T-helper 1 cell treated with Interleukin-12 subunit alpha and Interleukin-12 subunit beta and Interleukin-4 antibody, amounts not matched to agents 30 ng/mL and 1 ng/mL, for 36 hours (primary cell): ENCODE data around the gene SMURF1. TPM values are rescaled to one million over a fixed set of nuclear protein-coding genes. Genes with fewer than 3 reads are reported as not detected.
"Not testable (repeated sequence)": the region's sequence is repeated elsewhere in the genome, so short reads cannot be mapped to it uniquely, and the experiment has no call there.

Source experiments
- intact Hi-C: fragments of 100-400 bp; cut with micrococcal nuclease; formaldehyde crosslinking; loops from one replicate; pipeline ENCODE4 v1.15.1; 2024
- total RNA-seq: library from RNA; stranded (reverse); gene quantifications from 2 replicates; pipeline ENCODE4 v1.2.3, GENCODE V29; 2022

Gene SMURF1
- total RNA-seq, 1 donor from 2014 or later, result 18.9 TPM

GRCh38 chr7:99122762-99123161 lies 21.1 kb downstream of the SMURF1 start:
- intact Hi-C loops, result no loop called here

DNA sequence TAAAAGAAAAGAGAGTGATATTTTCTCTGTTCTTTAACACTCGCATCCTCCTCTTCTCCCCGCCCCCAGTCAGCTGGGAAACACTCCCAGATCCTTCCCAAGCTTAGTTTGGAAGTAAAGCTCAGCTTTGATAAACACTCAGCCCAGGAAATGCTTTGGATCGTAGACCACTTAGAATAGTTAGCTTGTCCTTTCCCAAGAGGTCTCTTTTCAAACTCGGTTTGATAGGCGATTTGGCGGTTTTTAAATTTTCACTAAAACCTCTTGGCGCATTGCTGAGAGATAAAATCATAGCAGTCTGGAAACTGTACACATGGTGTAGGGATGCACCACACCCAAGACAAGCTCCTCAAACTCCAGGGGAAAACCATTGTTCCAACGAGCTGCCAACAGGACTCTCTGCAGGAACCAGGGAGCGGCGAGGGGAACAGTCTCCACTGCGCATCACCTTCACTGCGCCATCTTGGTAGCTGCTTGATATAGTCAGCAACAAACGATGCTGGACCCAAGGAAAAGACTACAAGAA lies 22.3 kb downstream of the SMURF1 start:
- intact Hi-C loops, result no loop called here

- intact Hi-C loops, result no loop called here
These were observed 23.0 kb downstream of the SMURF1 start for GRCh38 chr7:99120916-99121315.

DNA sequence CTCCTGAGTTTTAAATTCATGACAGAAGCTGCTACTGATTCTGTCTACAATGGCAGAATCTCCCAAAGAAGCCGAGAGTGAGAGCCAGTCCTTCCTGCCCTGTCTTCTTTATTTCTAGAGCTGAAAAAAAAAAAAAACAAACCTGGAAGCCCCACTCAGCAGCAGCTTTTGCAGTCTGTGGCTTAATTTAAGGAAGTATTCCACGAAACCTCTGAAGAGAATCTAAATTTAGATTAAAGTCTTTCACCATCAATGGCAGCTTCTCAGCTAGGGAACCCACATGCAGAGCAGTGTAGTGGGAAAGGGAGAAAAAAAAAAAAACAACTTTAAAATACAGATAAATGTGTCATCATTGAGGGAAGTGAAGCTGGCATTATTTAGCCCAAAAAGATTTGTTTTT lies 23.4 kb downstream of the SMURF1 start:
- intact Hi-C loops, result no loop called here

- intact Hi-C loops, result no loop called here
These were observed 25.8 kb downstream of the SMURF1 start for GRCh38 chr7:99118077-99118476.

DNA sequence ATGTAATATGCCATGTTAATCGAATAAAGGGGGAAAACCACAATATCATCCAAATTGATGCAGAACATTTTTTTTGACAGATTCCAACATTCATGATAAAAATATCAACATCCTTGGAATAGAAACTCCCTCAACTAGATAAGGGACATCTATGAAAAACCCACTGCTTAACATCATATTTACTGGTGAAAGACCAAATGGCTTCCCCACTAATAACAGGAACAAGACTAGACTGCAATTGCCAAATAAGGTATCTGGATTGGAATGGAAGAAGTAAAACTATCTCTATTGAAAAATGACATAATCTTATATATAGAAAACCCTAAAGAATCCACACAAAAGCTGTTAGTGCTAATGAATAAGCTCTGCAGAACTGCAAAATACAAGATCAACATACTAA lies 27.8 kb downstream of the SMURF1 start:
- intact Hi-C loops, result no loop called here

DNA sequence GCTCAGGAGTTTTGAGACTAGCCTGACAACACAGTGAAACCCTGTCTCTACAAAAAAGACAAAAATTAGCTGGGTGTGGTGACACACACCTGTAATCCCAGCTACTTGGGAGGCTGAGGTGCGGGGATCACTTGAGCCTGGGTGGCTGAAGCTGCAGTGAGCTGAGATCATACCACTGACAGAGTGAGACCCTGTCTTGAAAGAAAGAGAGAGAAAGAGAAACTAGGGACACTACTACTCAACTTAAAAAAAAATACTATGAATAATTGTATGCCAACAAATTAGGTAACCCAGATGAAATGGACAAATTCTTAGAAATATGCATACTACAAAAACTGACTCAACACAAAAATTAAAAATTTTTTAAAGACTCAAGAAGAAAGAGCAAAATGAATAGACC lies 28.5 kb downstream of the SMURF1 start:
- intact Hi-C loops, result loop anchor here (2.0 kb wide), 1 partner anchor 27 kb away; no protein-coding TSS in a partner anchor

- intact Hi-C loops, result no loop called here
These were observed 30.9 kb downstream of the SMURF1 start for GRCh38 chr7:99112979-99113378.

DNA sequence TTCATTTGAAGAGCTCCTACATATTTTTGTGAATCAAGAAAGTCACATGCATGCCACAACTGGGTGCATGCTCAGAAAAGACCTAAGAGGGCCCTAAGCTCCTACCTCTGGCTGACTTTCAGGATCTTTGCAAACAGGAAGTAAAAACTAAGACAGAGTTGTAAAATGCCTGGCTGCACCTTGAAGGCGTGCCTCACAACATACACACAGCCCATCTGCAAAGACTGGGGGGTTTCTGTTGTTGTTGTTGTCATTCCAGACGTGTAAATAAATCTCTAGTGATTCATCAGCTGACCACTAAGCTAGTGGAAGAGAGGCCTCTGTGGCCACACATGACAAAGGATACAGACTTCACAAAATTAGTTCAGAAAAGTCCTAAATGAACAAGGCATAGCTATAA lies 31.8 kb downstream of the SMURF1 start:
- intact Hi-C loops, result no loop called here

- intact Hi-C loops, result no loop called here
These were observed 32.3 kb downstream of the SMURF1 start for GRCh38 chr7:99111591-99111990.

DNA sequence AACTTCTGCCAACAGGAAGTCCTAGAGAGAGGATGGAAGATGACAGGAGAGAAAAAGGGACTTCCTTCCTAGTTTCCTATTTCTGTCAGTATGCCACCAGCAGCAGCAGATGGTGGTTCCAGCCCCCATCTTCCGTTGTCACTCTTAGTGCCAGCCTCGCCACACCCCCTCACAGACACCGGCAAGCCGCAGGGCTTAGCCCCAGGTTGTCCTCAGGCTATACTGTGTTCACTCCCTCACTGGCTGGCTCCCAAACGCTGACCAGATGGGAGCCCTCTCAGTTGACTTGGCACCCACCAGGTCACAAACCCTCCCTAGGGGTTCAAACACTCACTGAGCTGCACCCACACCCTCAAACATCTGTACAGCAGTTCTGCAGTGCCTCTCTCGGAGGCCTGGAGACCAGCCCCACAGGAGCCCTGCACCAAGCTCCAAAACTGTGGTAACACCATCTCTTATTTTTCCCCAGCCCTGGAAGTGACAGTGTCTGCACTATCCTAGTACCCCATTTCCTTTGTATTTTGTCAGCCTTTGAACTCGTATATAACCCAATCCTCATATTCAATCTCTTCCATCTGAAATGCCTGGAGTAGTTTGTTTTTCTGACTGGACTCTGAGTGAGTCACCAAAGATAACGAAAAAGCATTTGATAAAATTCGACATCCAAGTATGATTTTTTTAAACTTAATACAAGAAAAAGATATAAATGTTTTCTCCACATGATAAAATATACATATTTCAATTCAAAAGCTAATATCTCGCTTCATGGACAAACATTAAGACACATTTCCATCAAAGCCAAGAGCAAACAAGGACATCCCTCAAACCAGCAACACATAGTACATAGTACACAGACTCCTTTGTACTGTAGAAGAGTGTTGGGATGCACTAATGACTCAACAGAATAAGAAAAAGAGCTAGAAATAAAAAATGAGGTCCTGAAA lies 34.5 kb downstream of the SMURF1 start:
- intact Hi-C loops, result no loop called here

- intact Hi-C loops, result no loop called here
These were observed 35.3 kb downstream of the SMURF1 start for GRCh38 chr7:99108613-99109012.

DNA sequence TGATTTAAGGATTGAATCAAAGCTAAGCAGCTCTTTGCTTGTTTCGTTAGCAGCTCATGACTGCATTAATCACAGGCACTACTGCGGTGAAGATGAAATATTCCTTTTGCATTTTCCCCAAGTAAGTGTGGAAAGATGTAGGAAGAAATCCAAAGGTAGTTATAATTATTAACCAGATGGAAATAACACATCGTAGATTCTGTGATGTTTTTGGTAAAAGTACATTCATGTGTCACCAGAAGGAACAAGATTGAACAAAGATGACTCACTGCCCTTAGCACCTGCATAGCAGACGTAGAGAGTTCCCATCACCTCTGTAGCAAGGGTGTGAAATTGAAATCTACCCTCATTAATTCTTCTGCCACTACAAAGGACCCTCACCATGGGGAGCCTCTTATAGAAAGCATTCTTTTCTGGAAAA lies 37.1 kb downstream of the SMURF1 start:
- intact Hi-C loops, result no loop called here

DNA sequence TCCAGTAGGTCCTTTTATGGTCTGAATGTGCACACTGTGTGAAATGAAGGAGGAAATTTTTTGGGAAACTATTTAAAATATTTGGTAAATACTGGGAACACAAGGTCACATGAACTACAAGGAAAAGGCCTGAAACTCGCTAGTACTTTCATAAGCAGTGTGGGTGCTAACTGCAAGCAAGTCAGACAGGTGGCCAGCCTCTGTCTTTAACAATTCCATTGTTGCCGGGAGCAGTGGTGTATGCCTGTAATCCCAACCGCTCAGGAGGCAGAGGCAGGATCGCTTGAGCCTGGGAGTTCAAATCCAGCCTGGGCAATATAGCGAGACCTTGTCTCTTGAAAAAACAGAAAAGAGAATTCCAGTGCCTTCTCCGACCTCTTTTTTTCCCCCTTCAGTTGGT lies 37.5 kb downstream of the SMURF1 start:
- intact Hi-C loops, result no loop called here

DNA sequence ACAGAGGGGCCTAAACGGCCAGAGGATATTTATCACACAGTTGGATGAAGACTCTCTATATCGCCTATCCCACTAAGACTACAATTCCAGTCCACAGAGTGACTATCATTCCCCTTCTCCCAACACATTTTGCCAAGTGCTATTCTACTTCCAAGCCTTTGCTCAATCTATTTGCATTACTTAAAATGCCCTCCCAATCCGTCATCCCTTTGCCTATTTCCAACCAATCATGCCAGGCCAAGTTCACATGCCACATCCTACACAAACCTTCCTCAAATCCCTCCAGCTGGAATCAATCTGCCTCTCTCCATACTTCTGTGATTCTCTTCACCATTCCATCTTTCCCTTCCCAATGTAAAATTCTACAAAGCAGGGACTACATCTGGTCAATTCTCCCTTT lies 38.2 kb downstream of the SMURF1 start:
- intact Hi-C loops, result no loop called here

DNA sequence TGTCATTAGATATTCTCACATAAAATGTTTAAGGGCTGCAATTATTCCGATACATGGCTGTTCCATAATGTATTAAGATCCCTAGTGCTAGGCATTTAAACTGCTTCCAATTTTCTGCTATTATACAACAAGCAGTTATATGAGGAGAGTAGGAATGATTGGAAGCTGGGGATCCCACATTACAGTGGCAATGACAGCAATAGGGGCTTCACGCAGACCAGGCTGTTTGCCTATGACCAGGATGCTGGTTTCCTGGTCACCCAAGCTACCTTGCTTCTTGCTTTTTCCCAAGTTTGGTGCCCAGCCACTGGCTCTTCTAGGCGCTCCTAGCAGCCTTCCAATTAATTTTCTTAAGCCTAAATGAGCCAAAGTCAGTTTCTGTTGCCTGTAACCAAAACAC lies 39.3 kb downstream of the SMURF1 start:
- intact Hi-C loops, result no loop called here

- intact Hi-C loops, result not testable (repeated sequence)
These were observed 40.1 kb downstream of the SMURF1 start for GRCh38 chr7:99103836-99104235.

DNA sequence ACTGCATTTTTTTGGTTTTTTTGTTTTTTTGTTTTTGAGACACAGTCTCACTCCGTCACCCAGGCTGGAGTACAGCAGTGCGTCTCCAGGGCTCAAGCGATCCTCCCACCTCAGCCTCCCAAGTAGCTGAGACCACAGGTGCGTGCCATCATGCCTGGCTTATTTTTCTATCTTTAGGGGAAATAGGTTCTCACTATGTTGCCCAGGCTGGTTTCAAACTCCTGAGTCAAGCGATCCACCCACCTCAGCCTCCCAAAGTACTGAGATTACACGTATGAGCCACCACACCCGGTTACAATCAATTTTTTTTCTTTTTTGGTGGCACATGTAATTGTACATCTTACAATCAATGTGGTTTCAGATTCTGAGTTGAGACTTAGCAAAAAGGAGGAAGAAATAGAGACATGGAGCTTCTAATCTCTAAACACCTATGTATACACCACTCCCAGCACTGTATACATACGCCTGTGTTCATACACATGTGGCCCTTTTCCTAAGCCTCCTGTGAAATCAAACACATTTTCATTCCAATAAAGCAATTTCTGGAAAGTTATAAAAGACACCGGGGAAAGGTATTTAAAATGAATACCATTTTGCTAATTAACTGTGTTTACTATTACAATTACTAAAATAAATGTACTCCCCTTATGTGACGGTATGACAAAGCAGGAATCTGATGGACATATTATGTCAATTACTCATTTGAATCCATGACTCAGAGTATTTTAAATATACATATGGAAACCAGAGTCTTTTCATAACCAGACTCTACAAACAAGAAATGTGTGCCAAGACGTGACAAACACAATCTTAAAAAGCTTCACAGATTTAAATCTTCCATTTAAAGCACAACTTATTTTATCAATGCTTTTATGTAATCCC lies 40.9 kb downstream of the SMURF1 start:
- intact Hi-C loops, result no loop called here

DNA sequence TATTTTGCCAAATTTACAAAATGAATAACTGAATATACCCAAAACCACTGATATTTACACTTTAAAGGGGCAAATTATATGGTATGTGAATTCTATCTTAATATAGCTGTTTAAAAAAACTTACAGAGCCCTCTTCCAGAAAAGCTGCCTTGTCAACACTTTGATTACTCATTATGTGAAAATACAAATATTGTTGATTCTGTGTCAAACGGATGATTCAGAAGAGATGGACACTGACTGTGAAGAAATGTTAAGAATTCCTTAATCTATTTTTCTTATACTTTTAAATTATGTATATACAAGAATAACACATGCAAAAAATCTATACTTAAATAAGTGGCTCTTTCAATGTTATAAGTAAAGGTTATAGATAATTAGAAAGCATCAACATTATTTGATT lies 41.5 kb downstream of the SMURF1 start:
- intact Hi-C loops, result no loop called here

DNA sequence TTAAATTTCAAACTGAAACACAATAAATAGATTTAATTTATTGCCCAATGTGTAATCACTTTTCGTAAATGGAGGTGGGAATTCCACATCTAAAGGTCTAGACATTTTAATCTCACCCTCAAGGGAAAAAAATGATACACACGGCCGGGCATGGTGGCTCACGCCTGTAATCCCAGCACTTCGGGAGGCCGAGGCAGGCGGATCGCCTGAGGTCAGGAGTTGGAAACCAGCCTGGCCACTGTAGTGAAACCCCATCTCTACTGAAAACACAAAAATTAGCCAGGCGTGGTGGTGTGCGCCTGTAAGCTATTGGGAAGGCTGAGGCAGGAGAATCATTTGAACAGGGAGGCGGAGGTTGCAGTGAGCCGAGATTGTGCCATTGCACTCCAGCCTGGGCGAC lies 42.4 kb downstream of the SMURF1 start:
- intact Hi-C loops, result not testable (repeated sequence)

DNA sequence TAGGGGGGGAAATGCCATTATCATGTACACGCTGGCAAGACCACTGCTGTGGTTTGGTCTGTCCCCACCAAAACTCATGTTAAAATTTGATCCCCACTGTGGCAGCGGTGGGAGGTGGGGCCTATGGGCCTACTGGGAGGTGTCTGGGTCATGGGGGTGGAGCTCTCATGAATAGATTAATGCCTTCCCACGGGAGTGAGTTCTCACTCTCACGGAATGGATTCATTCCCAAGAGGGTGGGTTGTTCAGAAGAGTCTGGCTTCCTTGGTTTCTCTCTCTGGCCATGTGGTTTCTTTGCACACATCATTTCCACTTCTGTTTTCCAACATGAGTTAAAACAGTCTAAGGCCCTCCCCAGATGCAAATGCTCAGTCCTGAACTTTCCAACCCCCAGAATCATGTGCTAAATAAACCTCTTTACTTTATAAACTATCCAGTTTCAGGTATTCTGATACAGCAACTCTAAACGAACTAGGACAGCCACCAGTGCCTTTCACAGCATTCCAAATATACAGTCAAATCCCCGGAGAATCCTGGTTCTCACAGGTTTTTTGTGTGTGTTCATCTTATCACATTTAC lies 44.3 kb downstream of the SMURF1 start:
- intact Hi-C loops, result no loop called here
